ENCODE measurements around the gene ZNF226. TPM values are rescaled to one million over a fixed set of nuclear protein-coding genes. Genes with fewer than 3 reads are reported as not detected.

The ZNF226 gene
- total RNA-seq: 16.3 and 22.9 TPM in 2 replicates

GRCh38 chr19:44164673-44165512, at the start of gene ZNF226:
Gene ZNF226, plus strand, starts transcription at chr19:44165100. Its CDS starts 4,981 bp downstream, at chr19:44170081.

GRCh38 chr19:44141191-44142058, 23.5 kb upstream of the ZNF226 start, which contains the start of gene ZNF234:
Gene ZNF234, plus strand, starts transcription at chr19:44141554. Its CDS starts 3,079 bp downstream, at chr19:44144633.

GRCh38 chr19:44212250-44212865, 47.5 kb downstream of the ZNF226 start, which contains the start of gene ZNF227:
Gene ZNF227, plus strand, starts transcription at chr19:44212532. Its CDS starts 5,261 bp downstream, at chr19:44217793.

Other genes starting within 250 kb of the ZNF226 start
- 17.9 and 20.5 TPM in 2 replicates for gene ZNF45, start 229.8 kb upstream of the ZNF226 start, total RNA-seq
- gene ZNF221, start 213.9 kb upstream of the ZNF226 start, total RNA-seq: 9.8 and 12.9 TPM in 2 replicates
- gene ZNF155, start 180.9 kb upstream of the ZNF226 start, total RNA-seq: 8.9 TPM in 2 replicates
- 2.5 and 5.3 TPM in 2 replicates for gene ZNF230, start 162.1 kb upstream of the ZNF226 start, total RNA-seq
- gene ZNF222, start 139.7 kb upstream of the ZNF226 start, total RNA-seq: 5.0 and 7.7 TPM in 2 replicates
- gene ZNF223, start 113.1 kb upstream of the ZNF226 start, total RNA-seq: 4.7 and 5.3 TPM in 2 replicates
- 3.0 and 3.3 TPM in 2 replicates for gene ZNF284, start 92.9 kb upstream of the ZNF226 start, total RNA-seq
- 25.1 and 35.9 TPM in 2 replicates for gene ZNF224, start 70.7 kb upstream of the ZNF226 start, total RNA-seq
- gene ZNF225, start 51.7 kb upstream of the ZNF226 start, total RNA-seq: 6.5 TPM in 2 replicates
- gene ZNF234, start 23.5 kb upstream of the ZNF226 start, total RNA-seq: 13.7 and 17.2 TPM in 2 replicates
- gene ZNF227, start 47.4 kb downstream of the ZNF226 start, total RNA-seq: 17.1 and 20.2 TPM in 2 replicates
- gene ZNF233, start 94.8 kb downstream of the ZNF226 start, total RNA-seq: 0.83 and 0.89 TPM in 2 replicates
- gene ZNF235, start 139.9 kb downstream of the ZNF226 start, total RNA-seq: 3.1 and 4.5 TPM in 2 replicates
- 9.2 and 10.1 TPM in 2 replicates for gene ZNF112, start 191.6 kb downstream of the ZNF226 start, total RNA-seq
- gene ZNF285, start 236.5 kb downstream of the ZNF226 start, total RNA-seq: 3.7 and 5.6 TPM in 2 replicates